ENCODE data around the gene KTN1.

- no peak for TF ChIP-seq CTCF (IDR thresholded peaks at IDR 0.05)
- TF ChIP-seq EZH2 (IDR thresholded peaks at IDR 0.05): no peak
- TF ChIP-seq EZH2phosphoT487 (IDR thresholded peaks at IDR 0.05): no peak
Observed at GRCh38 chr14:55699131-55700057, 119.4 kb downstream of the KTN1 start.

Measured in neural progenitor cell (in vitro differentiated cells).